Vagina (tissue), 2 donors: ENCODE data around the gene HMGN5.

Experiments used
- POLR2A ChIP-seq, 2 donors: fragments of 450-650 bp; IDR thresholded peaks; one replicate each; pipeline ENCODE4 v1.6.1; 2017; ENCODE audit warnings: antibody characterized with exemption in 2 of 2, mild to moderate bottlenecking in 2 of 2, moderate library complexity in 2 of 2
- TF ChIP-seq, protein P1 (sequence below), 3 experiments: fragments of 450-650 bp in 2 of 3; fragments of 200-600 bp in 1 of 3; sonication (generic) in 1 of 3; IDR thresholded peaks; one replicate each; pipeline ENCODE4 v1.5.1; 2017 to 2019; ENCODE audit warnings: antibody characterized with exemption in 3 of 3, mild to moderate bottlenecking in 2 of 3, moderate library complexity in 2 of 3

DNA sequence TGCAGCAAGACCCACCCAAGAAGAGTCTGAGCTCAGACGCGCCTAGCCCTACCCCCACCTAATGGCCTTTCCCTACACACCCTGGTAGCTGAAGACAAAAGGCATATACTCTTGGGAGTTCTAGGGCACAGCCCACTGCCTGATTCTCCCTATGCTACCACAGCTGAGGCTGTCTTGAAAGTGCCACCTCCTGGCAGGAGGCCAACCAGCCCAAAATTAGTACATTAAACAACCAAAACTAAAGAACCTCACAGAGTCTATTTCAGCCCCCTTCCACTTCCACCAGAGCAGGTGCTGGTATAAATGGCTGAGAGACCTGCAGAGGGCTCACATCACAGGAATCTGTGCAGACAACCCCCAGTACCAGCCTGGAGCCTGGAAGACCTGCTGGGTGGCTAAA, 119.1 kb downstream of the HMGN5 start:
- TF ChIP-seq, protein P1, sequence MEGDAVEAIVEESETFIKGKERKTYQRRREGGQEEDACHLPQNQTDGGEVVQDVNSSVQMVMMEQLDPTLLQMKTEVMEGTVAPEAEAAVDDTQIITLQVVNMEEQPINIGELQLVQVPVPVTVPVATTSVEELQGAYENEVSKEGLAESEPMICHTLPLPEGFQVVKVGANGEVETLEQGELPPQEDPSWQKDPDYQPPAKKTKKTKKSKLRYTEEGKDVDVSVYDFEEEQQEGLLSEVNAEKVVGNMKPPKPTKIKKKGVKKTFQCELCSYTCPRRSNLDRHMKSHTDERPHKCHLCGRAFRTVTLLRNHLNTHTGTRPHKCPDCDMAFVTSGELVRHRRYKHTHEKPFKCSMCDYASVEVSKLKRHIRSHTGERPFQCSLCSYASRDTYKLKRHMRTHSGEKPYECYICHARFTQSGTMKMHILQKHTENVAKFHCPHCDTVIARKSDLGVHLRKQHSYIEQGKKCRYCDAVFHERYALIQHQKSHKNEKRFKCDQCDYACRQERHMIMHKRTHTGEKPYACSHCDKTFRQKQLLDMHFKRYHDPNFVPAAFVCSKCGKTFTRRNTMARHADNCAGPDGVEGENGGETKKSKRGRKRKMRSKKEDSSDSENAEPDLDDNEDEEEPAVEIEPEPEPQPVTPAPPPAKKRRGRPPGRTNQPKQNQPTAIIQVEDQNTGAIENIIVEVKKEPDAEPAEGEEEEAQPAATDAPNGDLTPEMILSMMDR (IDR thresholded peaks at IDR 0.05): no peak
- TF ChIP-seq POLR2A (IDR thresholded peaks at IDR 0.05): no peak
